Measurements from ENCODE around the gene ADM5. TPM values are rescaled to one million over a fixed set of nuclear protein-coding genes. Genes with fewer than 3 reads are reported as not detected.

The ADM5 gene
- total and polyA plus RNA-seq, 2 donors (not counting 1 experiment from before 2014, with no cell fraction given) = 0.06 to 0.33 TPM

DNA sequence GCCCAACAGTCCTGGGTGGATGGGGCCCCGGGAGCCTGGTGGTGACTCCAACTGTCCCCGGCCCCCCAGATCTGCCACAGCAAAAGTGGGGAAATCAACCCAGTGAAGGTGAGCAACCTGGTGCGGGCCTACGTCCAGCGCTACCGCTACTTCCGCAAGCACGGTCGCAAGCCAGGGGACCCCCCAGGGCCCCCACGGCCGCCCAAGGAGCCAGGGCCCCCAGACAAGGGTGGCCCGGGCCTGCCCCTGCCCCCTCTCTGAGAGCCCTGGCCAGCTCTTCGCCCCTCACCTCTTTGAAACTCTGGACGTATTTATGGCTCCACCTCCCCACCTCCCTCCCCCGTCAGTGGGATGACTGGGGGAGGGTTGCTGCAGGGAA is 31.3 kb upstream of the ADM5 start:
- Histone ChIP-seq H3K9ac (ENCODE audit: insufficient read depth, low read length) (no peak overlapping the region), H3K9me3 (ENCODE audit: control insufficient read depth, insufficient read depth, low read depth, low read length) (no peaks in the 10 kb centered on the region), H3K36me3 (ENCODE audit: control insufficient read depth, insufficient read depth, low read length) (peaks cover 56% of the 10 kb centered on the region), H2AFZ (ENCODE audit: low read length) (no peak overlapping the region), H3K79me2 (ENCODE audit: control insufficient read depth, insufficient read depth, low read length) (no peaks in the 10 kb centered on the region), H3K27me3 (ENCODE audit: control insufficient read depth, insufficient read depth, low read length) (no peaks in the 10 kb centered on the region), H3K4me3 (replicated peaks in 1 of 4; ENCODE audit: control extremely low read depth in 1 of 4, insufficient read depth in 1 of 4, low read depth in 3 of 4, low read length in 4 of 4) (no peak overlapping the region), H3K4me1 (ENCODE audit: control insufficient read depth, extremely low read depth, insufficient read depth, low read length) (no peaks in the 10 kb centered on the region), H3K4me2 (ENCODE audit: extremely low read depth, insufficient read depth, low read length) (no peak overlapping the region), H3K27ac (ENCODE audit: insufficient read depth, low read length) (no peak overlapping the region), H4K20me1 (ENCODE audit: control insufficient read depth, extremely low read depth, insufficient read depth, low read length) (no peaks in the 10 kb centered on the region)
- no peak for TF ChIP-seq EZH2 (IDR thresholded peaks at IDR 0.05; ENCODE audit: low read length, missing control alignments)
- TF ChIP-seq, protein P1, sequence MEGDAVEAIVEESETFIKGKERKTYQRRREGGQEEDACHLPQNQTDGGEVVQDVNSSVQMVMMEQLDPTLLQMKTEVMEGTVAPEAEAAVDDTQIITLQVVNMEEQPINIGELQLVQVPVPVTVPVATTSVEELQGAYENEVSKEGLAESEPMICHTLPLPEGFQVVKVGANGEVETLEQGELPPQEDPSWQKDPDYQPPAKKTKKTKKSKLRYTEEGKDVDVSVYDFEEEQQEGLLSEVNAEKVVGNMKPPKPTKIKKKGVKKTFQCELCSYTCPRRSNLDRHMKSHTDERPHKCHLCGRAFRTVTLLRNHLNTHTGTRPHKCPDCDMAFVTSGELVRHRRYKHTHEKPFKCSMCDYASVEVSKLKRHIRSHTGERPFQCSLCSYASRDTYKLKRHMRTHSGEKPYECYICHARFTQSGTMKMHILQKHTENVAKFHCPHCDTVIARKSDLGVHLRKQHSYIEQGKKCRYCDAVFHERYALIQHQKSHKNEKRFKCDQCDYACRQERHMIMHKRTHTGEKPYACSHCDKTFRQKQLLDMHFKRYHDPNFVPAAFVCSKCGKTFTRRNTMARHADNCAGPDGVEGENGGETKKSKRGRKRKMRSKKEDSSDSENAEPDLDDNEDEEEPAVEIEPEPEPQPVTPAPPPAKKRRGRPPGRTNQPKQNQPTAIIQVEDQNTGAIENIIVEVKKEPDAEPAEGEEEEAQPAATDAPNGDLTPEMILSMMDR (conservative IDR thresholded peaks at IDR 0.05 in 1 of 2, IDR thresholded peaks at IDR 0.05 in 1 of 2; ENCODE audit: low read depth in 1 of 2, low read length in 2 of 2) = no peak
- DNase-seq (ENCODE audit: low read depth in 2 of 2) = no peak

DNA sequence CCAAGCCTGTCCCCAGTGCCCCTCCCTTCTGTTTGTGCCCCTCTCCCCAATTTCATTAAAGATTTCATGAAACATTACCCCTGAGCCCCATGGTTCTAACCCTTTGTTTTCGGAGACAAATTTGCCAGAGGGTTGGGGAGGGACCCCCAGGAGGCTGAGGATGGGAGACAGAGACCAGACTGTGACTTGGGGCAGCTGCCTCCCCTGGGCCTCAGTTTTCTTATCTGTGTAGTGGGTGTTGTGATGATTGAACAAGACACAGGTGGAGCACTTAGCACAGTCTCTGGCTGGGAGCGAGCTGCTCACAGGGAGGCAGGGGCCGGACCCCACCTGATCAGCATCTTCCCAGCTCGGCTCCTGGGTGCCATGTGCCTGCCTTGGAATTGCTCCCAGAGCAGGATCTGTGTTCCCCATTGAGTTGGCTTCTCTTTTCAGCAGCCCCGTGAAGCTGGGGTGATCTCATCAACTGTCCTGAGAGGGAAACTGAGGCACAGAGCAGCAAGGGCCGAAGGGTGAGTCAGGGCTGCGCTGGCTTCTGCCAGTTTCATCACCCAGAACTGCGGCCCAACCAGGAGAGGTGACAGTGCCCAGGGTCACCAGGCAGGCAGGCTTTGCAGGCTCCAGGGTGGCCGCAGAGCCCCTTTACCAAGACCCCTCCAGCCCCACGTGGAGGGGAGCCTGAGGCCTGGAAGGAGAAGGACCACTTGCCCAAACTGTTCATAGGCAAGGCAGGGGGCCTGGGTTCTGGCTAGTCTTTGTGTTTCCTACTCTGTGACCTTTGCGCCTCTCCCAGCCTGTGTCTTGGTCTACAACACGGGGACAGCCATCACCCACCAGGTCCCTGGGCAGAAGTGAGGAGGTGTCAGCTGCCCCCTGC is 30.6 kb upstream of the ADM5 start:
- Histone ChIP-seq H3K9ac (ENCODE audit: insufficient read depth, low read length) (no peak overlapping the region), H3K4me2 (ENCODE audit: extremely low read depth, insufficient read depth, low read length) (no peak overlapping the region), H3K9me3 (ENCODE audit: control insufficient read depth, insufficient read depth, low read depth, low read length) (no peaks in the 10 kb centered on the region), H3K4me3 (replicated peaks in 1 of 4; ENCODE audit: control extremely low read depth in 1 of 4, insufficient read depth in 1 of 4, low read depth in 3 of 4, low read length in 4 of 4) (no peak overlapping the region), H3K36me3 (ENCODE audit: control insufficient read depth, insufficient read depth, low read length) (peaks cover 52% of the 10 kb centered on the region), H3K79me2 (ENCODE audit: control insufficient read depth, insufficient read depth, low read length) (no peaks in the 10 kb centered on the region), H3K27ac (ENCODE audit: insufficient read depth, low read length) (no peak overlapping the region), H3K27me3 (ENCODE audit: control insufficient read depth, insufficient read depth, low read length) (no peaks in the 10 kb centered on the region), H3K4me1 (ENCODE audit: control insufficient read depth, extremely low read depth, insufficient read depth, low read length) (no peaks in the 10 kb centered on the region), H4K20me1 (ENCODE audit: control insufficient read depth, extremely low read depth, insufficient read depth, low read length) (no peaks in the 10 kb centered on the region), H2AFZ (ENCODE audit: low read length) (no peak overlapping the region)
- no peak for DNase-seq (ENCODE audit: low read depth in 2 of 2)
- TF ChIP-seq, protein P1 (conservative IDR thresholded peaks at IDR 0.05 in 1 of 2, IDR thresholded peaks at IDR 0.05 in 1 of 2; ENCODE audit: low read depth in 1 of 2, low read length in 2 of 2) = no peak
- TF ChIP-seq EZH2 (IDR thresholded peaks at IDR 0.05; ENCODE audit: low read length, missing control alignments) = no peak

DNA sequence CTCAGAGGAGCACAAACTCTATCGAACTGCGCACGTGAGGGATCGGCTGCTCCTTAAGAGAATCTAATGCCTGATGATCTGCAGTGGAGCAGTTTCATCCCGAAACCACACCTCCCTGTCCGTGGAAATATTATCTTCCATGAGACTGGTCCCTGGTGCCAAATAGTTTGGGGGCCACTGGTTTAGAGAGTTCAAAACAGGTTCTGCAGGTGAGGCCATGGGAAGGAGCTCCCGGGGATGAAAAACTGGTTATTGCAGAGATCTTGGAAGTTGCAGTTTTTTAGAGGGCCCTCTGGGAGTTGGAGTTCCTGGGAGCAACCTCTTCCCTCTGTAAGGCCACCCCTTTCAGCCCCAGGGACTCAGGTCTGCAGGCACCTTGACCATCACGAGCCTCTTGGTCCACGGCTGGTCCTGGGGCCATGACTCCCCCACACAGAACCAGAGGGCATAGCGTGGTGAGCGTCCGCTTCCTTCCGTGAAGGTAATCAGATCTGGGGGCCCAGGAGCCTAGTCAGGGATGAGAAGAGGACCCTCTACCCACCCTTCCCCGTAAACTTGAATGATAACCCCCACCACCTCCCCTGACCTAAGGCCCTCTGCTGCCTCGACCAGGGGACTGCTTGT is 28.9 kb upstream of the ADM5 start:
- Histone ChIP-seq H3K9ac (ENCODE audit: insufficient read depth, low read length) (no peak overlapping the region), H4K20me1 (ENCODE audit: control insufficient read depth, extremely low read depth, insufficient read depth, low read length) (no peaks in the 10 kb centered on the region), H3K4me2 (ENCODE audit: extremely low read depth, insufficient read depth, low read length) (no peak overlapping the region), H3K36me3 (ENCODE audit: control insufficient read depth, insufficient read depth, low read length) (peaks cover 48% of the 10 kb centered on the region), H3K4me3 (replicated peaks in 1 of 4; ENCODE audit: control extremely low read depth in 1 of 4, insufficient read depth in 1 of 4, low read depth in 3 of 4, low read length in 4 of 4) (no peak overlapping the region), H3K4me1 (ENCODE audit: control insufficient read depth, extremely low read depth, insufficient read depth, low read length) (no peaks in the 10 kb centered on the region), H3K9me3 (ENCODE audit: control insufficient read depth, insufficient read depth, low read depth, low read length) (no peaks in the 10 kb centered on the region), H3K27ac (ENCODE audit: insufficient read depth, low read length) (no peak overlapping the region), H3K79me2 (ENCODE audit: control insufficient read depth, insufficient read depth, low read length) (peaks cover 7% of the 10 kb centered on the region), H2AFZ (ENCODE audit: low read length) (no peak overlapping the region), H3K27me3 (ENCODE audit: control insufficient read depth, insufficient read depth, low read length) (no peaks in the 10 kb centered on the region)
- DNase-seq (ENCODE audit: low read depth in 2 of 2) = no peak
- TF ChIP-seq EZH2 (IDR thresholded peaks at IDR 0.05; ENCODE audit: low read length, missing control alignments) = no peak
- TF ChIP-seq, protein P1 (conservative IDR thresholded peaks at IDR 0.05 in 1 of 2, IDR thresholded peaks at IDR 0.05 in 1 of 2; ENCODE audit: low read depth in 1 of 2, low read length in 2 of 2) = no peak

All from fibroblast of lung (primary cell).